GM20000 (cell line): ENCODE data around the gene CASP2.
"Not testable (repeated sequence)": the region's sequence is repeated elsewhere in the genome, so short reads cannot be mapped to it uniquely, and the experiment has no call there.

Experiments
- DNase-seq: peaks from one replicate; pipeline ENCODE4 v3.0.0; 2012; ENCODE audit warnings: low spot score
- TF ChIP-seq, protein P1 (sequence below): IDR thresholded peaks from 2 replicates; pipeline ENCODE4 v1.5.1; 2012; ENCODE audit warnings: mild to moderate bottlenecking, control low read depth; ENCODE audit errors: extremely low read depth, missing control alignments

The CASP2 gene

GRCh38 chr7:143287339-143287934 is 714 bp upstream of the CASP2 start:
- TF ChIP-seq, protein P1, sequence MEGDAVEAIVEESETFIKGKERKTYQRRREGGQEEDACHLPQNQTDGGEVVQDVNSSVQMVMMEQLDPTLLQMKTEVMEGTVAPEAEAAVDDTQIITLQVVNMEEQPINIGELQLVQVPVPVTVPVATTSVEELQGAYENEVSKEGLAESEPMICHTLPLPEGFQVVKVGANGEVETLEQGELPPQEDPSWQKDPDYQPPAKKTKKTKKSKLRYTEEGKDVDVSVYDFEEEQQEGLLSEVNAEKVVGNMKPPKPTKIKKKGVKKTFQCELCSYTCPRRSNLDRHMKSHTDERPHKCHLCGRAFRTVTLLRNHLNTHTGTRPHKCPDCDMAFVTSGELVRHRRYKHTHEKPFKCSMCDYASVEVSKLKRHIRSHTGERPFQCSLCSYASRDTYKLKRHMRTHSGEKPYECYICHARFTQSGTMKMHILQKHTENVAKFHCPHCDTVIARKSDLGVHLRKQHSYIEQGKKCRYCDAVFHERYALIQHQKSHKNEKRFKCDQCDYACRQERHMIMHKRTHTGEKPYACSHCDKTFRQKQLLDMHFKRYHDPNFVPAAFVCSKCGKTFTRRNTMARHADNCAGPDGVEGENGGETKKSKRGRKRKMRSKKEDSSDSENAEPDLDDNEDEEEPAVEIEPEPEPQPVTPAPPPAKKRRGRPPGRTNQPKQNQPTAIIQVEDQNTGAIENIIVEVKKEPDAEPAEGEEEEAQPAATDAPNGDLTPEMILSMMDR, result no peak
- DNase-seq, result no peak

DNA sequence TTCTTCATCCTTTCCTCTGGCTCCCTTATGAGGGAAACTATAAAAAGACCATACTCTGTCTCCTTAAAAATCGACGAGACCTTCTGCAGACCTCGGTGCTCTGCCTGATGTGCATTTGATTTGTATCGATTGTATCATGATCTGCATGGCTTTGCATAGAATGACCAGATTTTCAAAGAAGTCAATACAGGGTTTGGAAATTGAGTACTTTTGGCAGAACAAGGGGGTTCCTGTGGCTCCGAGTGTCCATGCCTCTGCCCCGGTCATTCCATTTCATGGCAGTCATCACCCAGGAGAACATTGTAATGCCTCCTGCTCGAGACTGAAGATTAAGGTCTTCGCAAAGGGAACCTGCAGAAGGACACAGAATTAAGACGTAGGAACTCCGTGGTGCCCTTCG is 685 bp downstream of the CASP2 start:
- TF ChIP-seq, protein P1, result no peak
- DNase-seq, result no peak

GRCh38 chr7:143289421-143289820 is 1.3 kb downstream of the CASP2 start:
- TF ChIP-seq, protein P1, result no peak
- no peak for DNase-seq

DNA sequence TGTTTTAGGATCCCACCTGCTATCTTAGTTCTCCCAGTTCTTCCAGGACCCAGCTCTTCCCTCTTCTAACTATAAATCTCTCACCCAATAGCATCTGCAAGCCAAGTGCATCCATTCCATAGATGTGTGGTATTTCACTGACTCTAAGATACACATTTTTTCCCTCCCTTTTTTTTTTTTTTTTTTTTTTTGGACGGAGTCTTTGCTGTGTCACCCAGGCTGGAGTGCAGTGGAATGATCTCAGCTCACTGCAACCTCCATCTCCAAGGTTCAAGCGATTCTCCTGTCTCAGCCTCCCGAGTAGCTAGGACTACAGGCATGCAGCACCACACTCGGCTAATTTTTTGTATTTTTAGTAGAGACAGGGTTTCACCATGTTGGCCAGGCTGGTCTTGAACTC is 1.7 kb downstream of the CASP2 start:
- DNase-seq, result not testable (repeated sequence)

- TF ChIP-seq, protein P1, result no peak
- DNase-seq, result no peak
These were observed 2.1 kb downstream of the CASP2 start for GRCh38 chr7:143290293-143290692.

GRCh38 chr7:143292876-143293275 is 4.7 kb downstream of the CASP2 start:
- no peak for DNase-seq
- TF ChIP-seq, protein P1, result no peak

DNA sequence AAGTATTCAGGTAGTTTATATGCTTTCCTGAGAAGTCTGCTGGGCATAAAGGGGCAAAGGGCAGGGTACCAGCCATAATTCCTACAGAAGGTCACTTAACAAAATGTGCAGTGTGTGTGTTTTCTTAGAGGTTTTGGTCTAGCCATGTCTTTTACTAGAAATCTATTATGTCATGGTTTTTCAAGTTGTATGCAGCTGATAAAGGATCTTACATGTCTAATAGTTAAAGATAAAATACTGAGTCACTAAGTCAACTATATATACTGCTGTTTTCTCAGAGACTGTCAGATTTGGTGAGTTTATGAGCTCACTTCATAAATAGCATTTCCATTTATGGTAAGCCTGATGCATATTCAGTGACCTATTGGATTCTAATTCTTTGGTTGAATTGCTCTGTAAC is 7.7 kb downstream of the CASP2 start:
- DNase-seq, result no peak
- TF ChIP-seq, protein P1, result no peak

DNA sequence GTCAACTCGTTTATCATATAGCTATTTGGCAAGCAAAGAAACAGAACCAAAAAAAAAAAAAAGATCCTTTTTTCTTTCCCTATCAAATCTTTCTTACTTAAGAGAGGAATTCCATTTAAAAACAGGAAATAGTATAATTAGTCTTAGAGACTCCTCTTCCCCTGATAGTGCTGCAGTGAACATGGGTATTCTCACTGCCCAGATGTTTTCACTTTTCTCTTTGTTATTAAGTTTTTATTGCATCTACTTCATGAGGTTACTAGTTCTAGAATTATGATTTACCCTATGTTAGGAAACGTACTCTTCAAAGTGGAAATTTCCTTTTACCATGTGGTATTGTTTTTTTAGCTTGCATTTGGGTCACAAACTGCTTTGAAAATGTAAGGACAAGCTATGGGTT is 8.5 kb downstream of the CASP2 start:
- TF ChIP-seq, protein P1, result no peak
- no peak for DNase-seq
